Stimulated activated CD4-positive, alpha-beta T cell treated with anti-CD3 and anti-CD28 coated beads, Interleukin-2, amount 100 ng/mL, for 48 hours (primary cell): ENCODE data around the gene PIGP.
"Not testable (repeated sequence)": the region's sequence is repeated elsewhere in the genome, so short reads cannot be mapped to it uniquely, and the experiment has no call there.

Source experiments
- DNase-seq, 2 donors: peaks; one replicate each; pipeline ENCODE4 v3.0.0-alpha.2; 2020

The PIGP gene

GRCh38 chr21:37041706-37042271 lies 31.1 kb downstream of the PIGP start:
- no peak for DNase-seq

DNA sequence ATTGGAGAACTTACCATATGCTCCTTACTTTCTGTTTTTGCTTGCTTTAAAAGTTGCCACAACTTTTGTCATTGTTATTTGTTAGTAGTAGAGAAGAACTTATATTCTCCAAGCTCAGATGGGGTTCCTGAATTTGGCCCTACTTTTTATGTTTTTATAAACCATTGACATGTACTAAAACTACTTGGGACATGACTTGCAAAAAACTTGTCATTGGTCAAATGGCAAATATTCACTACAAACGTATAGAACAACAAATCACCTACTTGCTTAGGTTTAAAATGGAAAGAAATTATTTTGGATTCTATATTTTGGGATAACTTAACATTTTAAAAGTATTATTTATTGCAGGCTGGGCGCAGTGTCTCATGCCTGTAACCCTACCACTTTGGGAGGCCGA lies 32.7 kb downstream of the PIGP start:
- no peak for DNase-seq

DNA sequence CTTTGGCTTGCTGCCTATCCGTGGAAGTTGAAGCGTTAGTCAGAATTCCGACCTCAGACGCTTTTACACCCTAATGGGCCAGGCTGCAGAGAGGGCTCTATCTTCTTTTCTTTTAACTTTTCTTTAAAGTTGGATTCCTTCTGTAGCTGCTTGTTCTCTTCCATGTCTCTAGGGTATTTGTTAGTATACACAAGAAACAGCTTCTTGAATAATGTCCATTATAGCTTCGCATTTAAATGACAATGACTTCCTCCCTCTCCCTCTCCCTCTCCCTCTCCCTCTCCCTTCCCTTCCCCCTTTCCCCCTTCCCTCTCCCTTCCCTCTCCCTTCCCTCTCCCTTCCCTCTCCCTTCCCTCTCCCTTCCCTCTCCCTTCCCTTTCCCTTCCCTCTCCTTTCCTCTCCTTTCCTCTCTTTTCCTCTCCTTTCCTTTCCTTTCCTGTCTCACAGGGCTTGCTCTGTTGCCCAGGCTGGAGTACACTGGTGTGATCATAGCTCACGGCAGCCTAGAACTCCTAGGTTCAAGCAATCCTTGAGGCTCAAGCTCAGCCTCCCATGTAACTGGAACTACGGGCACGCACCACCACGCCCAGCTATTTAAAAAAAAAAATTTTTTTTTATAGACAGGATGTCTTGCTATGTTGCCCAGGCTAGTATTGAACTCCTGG lies 33.3 kb downstream of the PIGP start:
- DNase-seq, result no peak

GRCh38 chr21:37036177-37036576 lies 36.7 kb downstream of the PIGP start:
- no peak for DNase-seq

DNA sequence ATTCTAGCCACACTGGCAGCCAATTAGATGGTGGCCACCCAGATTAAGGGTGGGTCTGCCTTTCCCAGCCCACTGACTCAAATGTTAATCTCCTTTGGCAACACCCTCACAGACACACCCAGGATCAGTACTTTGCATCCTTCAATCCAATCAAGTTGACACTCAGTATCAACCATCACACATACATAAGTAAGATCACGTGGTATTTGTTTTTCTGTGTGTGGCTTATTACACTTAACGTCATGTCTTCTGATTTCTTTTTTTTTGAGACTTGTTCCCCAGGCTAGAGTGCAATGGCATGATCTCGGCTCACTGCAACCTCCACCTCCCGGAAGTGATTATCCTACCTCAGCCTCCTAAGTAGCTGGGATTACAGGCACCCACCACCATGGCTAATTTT lies 38.5 kb downstream of the PIGP start:
- not testable (repeated sequence) for DNase-seq

DNA sequence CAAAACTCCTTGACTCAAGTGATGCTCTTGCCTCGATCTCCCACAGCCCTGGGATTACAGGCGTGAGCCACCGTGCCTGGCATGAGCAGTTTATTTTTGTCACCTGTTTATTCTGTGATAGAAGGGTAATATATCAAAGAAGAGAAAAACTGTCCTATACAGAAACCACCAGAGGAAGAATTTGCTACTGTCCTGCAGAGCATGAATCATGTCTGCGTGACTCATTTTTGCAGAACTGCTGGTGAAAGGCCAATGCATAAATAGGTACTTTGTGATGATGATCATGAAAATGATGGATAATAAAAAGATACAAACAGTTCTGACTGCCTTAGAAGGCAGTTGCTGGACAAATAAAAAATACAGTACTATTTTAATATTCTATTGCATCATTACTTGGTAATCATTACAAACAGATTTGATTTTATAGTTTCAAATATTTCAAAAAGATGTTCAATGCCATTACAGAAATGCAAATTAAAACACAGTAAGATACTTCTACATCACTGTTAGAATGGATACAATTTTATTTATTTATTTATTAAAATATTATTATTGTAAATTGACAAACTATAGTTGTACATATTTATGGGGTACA lies 39.9 kb downstream of the PIGP start:
- no peak for DNase-seq

- DNase-seq, result no peak
These were observed 40.6 kb downstream of the PIGP start for GRCh38 chr21:37032293-37032692.

DNA sequence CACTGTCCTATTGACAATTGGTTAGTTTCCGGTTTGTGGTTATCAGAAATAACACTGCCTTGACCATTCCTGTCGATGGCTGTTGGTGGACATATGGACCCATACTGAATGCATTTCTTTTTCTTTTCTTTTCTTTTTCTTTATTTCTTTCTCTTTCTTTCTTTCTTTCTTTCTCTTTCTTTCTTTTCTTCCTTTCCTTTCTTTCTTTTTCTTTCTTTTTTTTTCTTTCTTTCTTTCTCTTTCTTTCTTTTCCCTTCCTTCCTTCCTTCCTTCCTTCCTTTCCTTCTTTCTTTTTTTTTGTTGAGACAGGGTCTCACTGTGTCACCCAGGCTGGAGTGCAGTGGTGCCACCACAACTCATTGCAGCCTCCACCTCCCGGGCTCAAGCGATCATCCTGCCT lies 42.0 kb downstream of the PIGP start:
- no peak for DNase-seq

DNA sequence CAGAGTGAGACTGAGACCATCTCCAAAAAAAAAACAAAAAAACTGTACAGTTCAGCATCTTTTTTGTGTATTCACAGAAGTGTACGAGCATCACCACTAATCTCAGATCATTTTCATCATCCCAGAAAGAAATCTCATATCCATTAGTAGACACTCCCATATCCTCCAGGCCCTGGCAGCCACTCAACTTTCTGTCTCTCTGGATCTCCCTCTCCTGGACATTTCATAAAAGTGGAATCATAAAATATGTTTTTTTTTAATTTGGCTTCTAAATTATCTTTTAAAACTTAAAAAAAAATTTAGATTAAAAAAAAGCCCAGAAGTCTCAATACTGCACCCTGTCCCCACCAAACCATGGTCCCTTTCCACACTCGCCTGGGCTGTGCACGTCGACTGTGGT lies 44.3 kb downstream of the PIGP start:
- no peak for DNase-seq

DNA sequence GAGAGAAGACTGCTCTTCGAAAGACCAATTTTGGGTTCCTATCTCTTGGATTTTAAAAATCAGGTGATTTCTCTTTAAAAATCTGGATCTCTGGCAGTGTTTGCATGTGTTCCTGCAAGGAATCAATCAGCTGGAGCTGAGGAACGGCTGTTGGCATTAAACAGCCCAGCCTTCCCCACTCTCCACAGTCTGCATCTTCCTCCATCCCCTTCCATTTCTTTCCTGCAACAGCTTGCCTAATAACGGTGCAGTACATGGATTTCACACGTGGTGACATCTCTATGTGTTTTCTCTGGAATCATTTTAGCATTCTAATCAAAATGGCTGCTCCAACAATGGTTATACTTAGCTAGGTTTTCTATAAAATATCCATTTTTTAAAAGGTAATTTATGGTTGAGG lies 46.4 kb downstream of the PIGP start:
- no peak for DNase-seq

GRCh38 chr21:37017951-37018679 lies 54.8 kb downstream of the PIGP start:
- no peak for DNase-seq
